ENCODE data around the gene NRP2. TPM values are rescaled to one million over a fixed set of nuclear protein-coding genes. Genes with fewer than 3 reads are reported as not detected.

The NRP2 gene
- total RNA-seq, 1 donor from 2014 or later: 39.3 TPM

DNA sequence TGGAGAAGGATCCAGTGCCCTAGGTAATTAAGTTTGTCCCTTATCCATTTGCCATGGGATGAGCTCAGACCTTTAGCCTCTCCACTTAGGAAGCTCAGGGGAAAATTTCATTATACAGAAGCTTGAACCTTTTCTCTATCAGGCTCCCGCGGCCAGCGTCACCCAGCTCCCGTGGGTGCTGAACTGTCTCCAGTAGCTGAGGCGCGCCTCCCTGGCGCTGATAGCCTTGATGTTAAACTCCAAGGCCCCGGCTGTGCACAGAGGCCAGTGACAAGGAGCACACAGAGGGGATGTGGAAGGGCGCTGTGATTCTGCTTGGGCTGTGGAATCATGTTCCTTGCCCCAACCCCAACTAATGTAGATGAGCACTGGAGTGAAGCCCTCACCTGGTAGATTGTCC lies 50.8 kb downstream of the NRP2 start:
- no peak for DNase-seq

DNA sequence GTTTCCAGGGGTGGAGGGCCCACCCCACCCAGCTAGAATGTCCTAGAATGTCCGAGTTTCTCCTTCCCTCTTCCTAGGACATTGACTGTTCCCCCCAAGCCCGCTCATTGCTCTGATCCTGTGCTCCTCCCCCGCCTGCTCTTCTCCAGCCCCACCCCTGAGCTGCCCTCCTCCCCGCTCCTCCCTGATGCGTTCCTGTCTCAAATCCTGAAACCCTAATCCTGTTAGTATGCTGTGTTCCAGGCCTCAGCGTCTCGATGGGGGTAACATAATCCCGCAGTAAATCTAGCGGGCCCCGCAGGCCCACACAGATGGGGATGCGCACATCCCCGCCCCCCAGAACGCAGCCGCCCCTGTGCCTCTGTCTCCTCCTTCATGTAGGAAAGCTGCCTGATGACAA lies 51.3 kb downstream of the NRP2 start:
- no peak for DNase-seq

DNA sequence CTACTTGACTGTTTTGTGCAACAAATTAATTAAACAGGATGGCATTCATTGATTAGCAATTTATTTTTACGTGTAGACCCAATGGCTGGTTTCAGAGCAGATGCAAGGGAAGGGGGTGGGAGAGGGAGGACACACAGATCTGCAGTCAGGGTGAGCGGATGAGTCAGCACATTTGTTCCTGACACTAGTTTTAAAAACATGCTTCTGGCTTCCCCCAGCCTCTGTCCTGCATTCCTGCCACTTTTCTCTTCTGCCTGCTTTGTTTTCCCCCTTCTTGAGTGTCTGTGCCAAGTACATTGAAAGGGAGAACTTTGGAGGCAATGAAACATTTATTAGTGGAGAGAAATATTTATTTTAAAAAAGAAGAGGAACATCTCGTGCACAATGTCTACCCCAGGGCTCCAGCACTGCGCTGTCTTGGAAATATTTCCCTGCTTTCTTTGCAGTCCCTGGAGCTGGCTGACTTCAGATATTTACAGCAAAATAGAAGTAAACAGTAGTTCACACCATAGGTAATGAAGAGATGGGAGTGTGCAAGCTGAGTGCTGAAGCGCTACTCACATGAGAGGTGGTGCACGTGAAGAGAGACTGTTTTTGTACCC lies 52.2 kb downstream of the NRP2 start:
- peak; percentile 32 for DNase-seq

DNA sequence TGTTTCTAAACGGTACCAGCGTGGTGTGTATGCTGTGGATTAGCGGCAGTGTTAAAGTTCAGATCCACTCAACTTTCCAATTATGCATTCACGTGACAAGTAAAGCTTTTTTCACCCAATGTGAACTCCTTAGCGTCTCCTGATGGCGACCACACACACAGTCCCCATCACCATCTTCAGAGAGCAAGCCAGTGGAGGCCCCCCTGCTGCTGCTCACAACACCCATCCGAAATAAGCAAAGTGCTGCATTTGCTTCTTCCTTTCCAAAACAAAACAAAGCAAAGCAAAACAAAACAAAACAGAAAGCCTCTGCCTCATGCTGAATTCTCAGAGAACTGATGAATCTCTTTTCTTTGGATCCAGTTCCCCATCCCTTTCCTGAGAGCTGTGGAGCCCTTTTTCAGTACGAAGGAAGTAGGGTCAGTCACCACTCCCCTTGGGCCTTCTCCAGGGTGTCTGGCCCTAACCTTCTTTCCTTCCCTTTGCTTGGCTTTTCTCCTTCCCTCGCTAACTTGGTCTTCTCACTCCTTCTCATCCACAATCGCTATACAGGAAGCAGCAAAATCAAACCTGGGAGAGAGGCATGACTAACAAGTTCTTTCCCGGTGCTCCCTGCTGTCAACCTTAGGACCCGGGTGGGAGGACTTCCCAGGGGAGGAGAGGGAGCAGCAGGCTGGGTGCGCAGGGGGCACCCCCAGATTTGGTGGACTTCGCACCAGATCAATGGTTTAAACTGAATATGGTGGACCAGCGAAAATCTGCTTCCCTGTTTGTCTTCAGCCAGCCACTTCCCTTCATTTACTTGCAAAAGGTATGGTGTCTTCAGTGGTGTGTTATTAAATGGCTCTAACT lies 56.0 kb downstream of the NRP2 start:
- DNase-seq: no peak

DNA sequence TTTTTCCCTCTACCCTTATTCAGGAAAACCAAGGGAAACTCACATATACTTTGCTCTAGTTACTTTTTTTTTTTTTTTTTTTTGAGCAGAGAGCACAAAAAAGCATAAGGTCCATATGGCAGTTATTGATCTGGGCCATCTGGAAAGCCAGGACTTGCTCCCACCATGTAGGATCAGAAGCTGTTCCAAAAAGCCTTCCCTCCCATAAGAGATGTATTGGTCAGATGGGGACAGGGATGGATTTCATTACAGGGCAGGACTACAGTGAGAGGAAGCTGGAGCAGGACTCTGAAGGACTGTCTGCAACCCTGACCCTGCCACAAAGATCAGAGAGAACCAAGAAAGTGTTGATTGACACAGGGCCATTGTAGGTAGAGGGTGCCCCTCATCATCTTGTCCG lies 57.3 kb downstream of the NRP2 start:
- DNase-seq: no peak

DNA sequence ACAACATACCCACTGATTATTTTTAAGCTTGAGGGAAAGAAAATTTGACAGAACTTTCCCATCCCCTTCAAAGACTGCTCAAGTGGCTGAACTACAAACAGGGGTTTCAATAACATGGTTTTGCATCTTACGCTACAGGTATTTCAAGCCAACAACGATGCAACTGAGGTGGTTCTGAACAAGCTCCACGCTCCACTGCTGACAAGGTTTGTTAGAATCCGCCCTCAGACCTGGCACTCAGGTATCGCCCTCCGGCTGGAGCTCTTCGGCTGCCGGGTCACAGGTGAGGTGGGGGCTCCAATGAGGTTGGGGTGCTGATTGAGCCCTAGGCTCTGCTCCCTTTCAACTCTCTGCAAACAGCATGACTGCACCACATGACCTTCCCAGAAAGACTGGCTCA lies 58.1 kb downstream of the NRP2 start:
- no peak for DNase-seq

DNA sequence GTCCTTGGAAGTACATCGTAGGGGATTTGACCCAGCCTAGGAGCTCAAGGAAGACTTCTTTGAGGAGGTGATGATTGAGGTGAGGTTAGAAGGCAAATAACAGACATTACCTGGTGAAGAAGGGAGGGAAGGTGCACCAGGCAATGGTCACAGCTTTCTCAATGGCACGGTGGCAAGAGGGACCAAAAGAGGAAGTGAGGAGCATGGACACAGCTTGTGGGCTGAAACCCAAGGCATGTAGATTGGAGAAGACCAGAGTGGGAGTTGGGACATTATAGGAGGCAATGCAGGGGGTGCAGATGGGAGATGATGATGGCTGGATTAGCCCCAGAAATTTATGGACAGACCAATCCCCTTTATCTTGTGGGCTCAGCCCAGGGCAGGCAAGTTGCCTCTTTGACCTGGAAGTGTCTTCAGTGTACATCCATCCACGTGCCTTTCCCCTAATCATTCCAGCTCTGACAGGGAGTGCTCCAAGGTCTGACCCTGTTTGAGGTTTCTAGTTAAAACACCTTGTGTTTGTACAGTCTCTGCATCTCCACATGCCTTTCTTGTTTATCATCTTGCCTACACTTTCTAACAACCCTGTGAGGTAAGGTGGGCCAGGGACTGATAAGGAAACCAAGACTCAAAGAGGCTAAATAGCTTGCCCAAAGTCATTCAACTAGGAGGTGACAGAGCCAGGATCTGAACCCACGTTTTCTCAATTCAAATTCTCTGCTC lies 59.1 kb downstream of the NRP2 start:
- no peak for DNase-seq

DNA sequence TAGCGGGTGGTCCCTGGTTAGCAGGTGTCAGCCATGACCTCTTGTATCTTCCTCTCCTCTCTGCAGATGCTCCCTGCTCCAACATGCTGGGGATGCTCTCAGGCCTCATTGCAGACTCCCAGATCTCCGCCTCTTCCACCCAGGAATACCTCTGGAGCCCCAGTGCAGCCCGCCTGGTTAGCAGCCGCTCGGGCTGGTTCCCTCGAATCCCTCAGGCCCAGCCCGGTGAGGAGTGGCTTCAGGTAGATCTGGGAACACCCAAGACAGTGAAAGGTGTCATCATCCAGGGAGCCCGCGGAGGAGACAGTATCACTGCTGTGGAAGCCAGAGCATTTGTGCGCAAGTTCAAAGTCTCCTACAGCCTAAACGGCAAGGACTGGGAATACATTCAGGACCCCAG lies 60.8 kb downstream of the NRP2 start:
- DNase-seq: no peak

DNA sequence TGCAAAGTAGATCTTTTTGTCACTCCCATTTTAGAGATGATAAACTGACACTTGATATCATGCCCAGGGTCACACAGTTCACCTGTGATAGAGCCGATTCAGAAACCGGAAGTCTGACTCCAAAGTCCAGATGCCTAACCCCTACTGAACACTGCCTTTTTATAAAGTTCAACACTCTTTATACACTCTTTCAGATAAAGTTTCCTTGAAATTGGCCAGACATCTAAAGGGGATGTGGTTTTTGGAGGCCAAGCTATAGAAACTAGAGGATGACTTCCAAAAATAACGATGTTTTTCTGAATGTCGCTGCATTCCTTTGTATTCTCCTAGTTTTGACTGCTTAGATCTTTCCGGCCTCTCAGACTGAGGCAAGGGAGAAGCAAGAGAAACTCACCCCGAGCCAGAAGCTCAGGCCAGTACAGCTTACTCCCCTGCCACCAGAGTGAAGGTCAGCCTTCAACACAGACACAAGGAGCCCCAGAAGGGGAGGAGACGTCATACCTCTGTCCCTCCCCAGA lies 61.8 kb downstream of the NRP2 start:
- no peak for DNase-seq

DNA sequence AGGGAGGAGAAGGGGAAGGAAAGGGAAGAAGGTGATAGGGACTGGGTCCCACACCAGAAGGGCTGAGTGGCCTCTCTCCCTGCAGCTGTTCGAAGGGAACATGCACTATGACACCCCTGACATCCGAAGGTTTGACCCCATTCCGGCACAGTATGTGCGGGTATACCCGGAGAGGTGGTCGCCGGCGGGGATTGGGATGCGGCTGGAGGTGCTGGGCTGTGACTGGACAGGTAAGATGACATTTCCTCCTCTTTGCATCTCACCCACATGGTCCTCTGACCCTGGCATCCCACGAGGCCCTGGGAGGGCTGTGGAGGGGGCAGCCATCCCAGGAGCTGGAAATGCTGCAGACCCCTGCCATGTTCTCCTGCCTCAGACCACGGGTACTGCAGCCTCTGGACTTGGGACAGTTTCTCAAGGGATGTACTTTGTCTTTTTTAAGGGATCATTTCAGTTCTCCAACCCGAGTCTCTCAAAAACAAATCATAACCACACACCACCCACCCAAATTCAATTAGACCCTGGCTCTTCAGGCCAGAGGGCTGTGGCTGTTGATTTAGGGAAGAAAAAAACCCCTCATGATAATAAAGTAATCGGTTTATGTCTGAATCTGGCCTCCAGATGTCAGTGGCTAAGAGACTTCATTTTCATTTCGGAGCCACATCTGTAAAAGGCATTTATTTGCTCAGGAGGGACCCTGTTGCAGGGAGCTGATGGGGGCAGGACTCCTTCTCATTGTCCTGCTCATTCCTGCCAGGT lies 63.5 kb downstream of the NRP2 start:
- peak; percentile 58 for DNase-seq

DNA sequence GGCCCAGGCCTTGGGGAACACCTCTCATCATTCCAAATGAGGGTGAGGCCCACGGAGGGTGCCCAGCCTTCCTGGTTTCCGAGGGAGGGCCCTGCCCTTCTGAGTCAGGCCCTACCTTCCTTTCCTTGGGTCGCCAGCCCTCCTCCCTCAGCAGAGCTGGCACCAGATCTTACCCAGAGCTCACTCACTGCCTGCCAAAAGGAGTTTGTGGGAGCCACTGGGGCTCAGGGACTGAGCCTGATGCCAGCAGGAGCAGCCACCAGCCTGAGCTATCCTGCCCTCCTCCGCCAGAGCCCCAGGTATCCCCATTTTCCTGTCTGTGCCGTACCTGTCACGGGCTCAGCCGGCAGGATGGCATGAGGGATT lies 64.1 kb downstream of the NRP2 start:
- no peak for DNase-seq

DNA sequence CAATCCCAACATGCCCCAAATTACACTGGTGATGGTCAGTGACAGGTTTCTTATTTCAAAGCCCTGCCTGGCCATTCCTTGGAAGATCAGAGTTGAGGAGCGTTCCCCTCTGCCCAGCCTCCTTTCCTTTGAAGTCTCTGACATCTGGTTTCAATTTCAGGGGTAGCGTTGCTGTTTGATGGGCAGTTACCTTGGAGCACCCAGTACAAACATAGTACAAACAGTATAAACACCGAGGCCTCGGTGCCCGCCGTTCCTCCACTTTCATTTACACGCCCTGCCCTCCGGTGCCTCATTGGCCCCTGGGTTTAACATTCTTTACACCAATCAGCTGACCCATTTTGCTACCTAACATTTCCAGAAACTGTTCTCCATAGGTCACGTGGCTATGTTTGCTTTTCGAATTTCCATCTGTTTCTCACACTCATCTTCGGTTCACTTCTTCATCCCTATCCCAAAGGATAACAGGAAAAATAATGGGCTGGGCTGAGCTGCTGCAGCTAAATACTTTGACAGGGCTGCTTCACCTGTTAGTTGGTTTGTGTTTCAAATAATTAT lies 65.6 kb downstream of the NRP2 start:
- no peak for DNase-seq

DNA sequence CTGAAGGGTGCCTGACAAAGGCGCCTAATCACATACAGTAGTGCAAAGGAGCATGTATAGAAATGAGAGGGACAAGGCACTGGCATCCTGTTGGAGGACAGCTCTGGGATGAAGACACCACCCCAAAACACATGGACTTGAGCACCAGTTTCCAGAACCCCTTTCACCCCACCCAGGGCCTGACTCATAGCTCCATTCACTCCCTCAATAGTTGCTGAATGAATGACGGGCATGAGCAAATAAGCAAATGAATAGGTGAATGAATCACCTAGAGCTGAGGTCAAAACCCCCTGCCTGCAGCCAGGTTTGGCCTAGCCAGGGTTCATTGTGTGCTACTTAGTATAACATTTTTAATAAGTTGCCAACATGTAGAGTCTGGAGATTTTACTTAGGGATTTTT lies 66.3 kb downstream of the NRP2 start:
- DNase-seq: no peak

DNA sequence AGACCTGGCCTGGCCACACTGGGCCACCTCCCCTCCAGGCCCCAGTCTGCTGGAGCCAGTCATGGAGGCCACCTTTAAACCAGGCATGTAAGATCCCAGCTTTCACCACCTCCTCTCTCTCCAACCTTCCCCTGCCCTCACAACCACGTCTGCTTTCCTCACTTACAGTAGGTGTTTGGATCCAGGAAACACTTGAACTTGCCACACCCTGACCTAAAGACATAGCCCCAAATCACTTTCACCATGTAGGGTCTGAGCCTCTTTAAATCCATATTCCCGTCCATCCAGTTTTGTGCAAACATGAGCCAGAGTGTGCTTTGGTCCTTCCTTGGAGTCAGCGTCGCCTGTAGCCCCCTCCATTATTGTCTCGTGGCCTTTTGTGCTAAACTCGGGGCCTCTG lies 66.8 kb downstream of the NRP2 start:
- DNase-seq: no peak

DNA sequence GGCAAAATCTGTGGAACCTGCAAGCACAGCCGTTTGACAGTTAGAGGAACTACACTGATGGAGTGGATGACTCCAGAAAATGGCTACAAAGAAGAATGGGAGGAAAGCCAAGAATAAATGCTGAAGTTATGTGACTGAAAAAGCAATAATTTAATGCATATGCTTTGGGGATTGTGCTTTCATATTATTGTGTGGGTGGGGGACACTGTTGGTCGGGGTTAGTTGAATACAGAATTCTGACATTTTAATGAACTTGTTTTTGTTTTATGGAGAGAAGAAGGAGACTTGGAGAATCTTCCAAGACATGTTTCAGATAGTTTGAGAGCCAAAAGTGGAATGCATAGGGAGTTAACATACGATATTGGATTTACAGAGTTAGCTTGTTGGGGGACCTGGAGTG lies 68.5 kb downstream of the NRP2 start:
- peak; percentile 83 for DNase-seq

DNA sequence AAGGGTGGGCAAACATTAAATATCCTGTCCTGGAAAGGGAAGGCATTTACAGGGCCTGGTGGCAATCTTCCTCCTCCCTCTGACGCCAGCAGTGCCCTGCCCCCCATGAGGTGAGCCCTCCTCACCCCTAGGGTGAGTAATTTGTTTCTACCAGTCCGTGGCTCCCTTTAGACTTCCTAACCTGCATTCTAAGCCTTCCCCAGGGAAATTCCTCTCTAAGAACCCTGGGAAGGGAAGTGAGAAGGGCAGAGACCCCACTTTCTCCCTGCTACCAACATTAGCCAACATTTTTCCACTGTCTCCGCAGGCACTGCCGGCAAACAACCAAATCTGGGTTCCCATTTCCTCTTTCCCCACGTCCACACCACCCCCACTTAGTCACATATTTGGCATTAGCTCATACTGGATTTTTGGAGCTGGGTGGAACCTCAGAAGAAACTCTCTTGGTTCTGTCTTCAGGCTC lies 69.3 kb downstream of the NRP2 start:
- no peak for DNase-seq

DNA sequence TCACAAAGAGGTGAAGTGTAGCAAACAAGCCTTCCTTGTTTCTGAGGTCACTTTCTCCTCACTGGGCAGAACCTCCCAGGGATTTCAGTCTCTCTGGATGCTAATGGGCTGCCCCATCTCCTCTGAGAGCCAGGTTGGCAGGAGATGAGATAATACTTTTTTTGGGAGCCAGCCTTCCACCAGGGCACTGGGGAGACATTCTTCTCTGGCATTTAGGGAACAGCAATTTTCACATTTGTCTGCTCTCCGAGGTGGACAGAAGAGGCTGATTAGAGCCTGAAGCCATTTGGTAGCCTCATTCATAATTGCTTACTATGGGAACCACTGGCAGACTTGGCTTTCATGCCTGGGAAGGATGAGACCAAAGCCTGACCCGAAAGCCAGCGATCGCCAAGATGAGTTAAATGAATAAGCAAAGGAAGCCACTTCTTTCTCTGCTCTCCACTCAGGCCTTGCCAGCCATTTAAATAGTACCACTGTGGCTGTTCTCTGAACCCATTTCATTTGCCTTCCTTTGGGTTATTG lies 70.1 kb downstream of the NRP2 start:
- DNase-seq: no peak

DNA sequence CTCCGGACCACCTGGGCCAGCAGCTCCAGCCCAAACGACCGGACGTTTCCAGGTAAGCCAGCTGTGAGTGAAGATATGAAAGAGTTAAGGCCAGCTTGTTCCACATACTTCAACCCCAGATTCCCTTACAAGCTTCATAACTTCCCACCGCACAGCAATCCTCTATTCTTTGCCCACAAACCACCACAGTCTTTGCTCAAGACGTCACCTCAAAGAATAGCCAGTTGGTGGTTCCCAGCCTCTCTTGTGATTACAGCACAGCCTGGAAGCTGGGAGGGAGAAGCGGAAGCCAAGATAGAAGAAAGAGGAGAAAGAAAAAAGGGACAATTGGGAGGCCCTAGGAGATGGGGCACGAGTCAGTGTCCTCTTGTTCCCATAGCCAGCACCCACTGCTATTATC lies 70.6 kb downstream of the NRP2 start:
- no peak for DNase-seq

DNA sequence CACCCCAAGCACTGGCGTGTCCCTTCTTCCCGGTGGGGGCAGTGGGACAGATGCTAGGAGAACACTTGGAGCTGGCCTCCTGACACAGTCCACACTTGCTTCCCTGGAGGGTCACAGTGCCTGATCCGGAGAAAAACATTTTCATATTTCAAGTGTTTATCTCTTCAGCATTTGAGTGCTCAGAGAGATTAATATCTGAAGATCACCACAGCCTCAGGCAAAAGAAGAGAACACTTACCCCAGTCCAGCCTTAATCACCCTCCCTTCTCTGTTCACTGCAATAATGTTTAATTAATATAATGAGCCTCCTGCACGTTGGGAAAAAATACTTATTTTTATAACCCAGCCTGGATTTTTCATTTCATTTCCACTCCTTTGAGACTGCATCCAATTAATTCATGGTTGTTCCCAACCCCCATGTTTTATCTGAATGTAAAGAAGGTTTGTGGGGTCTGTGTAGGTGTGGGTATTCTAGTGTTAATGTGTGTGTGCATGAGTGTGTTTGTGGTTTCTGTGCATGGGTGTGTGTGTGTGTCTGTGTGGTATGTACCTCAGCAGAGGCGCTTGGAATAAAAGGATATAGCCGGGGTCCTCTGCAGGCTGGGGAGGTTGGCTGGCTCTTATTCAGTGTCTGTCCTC lies 72.1 kb downstream of the NRP2 start:
- DNase-seq: no peak

DNA sequence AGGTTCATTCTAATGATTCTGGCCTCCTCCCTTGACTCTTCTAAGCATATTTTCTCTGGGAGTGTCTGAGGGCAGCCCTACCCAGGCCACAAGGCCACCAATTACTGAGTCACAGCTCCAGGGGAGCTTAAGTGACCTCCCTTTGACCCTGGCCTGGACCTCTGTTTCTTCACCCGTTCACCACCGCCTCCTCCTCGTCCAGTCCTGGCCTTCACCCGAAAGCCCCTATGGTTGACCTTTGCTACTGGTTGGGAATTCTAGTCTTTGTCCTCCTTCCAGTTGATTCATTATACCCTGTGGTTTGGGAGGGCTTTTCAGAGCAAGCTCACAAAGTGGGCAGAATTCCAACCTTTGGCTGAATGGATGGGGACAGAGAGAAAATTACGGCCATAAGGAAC lies 72.6 kb downstream of the NRP2 start:
- no peak for DNase-seq

DNA sequence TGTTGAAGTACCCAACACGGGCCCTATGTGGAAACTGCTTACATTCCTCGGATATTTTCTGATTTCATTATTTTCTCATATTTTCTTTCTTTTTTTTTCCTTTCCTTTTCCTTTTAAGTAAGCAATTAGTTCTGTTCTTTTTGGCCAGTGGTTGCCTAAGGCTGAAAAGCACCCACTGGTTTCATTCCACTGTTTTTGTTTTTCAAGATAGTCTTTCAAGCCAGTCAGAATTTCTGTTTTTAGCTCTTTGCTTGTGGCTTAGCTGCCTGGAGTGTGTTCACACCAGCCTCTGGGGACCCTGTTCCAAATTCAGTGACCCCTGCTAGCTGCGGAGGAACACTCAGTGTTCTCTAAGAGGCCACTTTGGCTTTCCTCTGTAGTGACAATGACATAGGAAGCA lies 73.6 kb downstream of the NRP2 start:
- DNase-seq: no peak

Data from skin of body (tissue), 2 donors.